HEK293T (cell line): ENCODE results near the gene CSGALNACT2.

Source experiments
- ELF4 ChIP-seq: fragments of 450-650 bp; IDR thresholded peaks from 2 replicates; pipeline ENCODE4 v1.6.1; 2017; ENCODE audit warnings: antibody characterized with exemption
- FOXA1 ChIP-seq: fragments of 450-650 bp; IDR thresholded peaks from 2 replicates; pipeline ENCODE4 v1.6.1; 2016; ENCODE audit warnings: mild to moderate bottlenecking
- FOXM1 ChIP-seq: fragments of 450-650 bp; IDR thresholded peaks from 2 replicates; pipeline ENCODE4 v1.6.1; 2017; ENCODE audit warnings: mild to moderate bottlenecking, borderline replicate concordance
- HDGF ChIP-seq: fragments of 450-650 bp; IDR thresholded peaks from 2 replicates; pipeline ENCODE4 v1.6.1; 2017; ENCODE audit warnings: antibody characterized with exemption, borderline replicate concordance
- NFRKB ChIP-seq: fragments of 450-650 bp; IDR thresholded peaks from 2 replicates; pipeline ENCODE4 v1.6.1; 2016; ENCODE audit warnings: mild to moderate bottlenecking, moderate library complexity
- SP1 ChIP-seq: fragments of 450-650 bp; IDR thresholded peaks from 2 replicates; pipeline ENCODE4 v1.6.1; 2017
- TARDBP ChIP-seq: fragments of 450-650 bp; IDR thresholded peaks from 2 replicates; pipeline ENCODE4 v1.6.1; 2016
- ZNF384 ChIP-seq: fragments of 450-650 bp; IDR thresholded peaks from 2 replicates; pipeline ENCODE4 v1.6.1; 2016

DNA sequence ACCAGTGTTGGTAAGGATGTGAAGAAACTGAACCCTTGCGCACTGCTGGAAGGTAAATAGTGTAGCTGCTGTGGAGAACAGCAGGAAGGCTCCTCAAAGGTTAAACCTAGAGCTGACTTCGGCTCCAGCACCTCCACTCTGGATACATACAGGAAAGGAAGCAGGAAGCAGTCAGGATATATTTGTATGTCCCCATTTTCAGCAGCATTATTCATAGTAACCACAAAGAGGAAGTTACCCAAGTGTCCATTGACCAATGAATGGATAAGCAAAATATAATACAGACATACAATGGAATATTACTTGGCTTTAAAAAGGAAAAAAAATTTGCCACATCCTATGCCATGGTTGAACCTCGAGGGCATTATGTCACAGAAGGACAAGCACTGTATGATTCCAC, 46.4 kb upstream of the CSGALNACT2 start:
- TF ChIP-seq HDGF (no peak), NFRKB (no peak), FOXA1 (no peak), ELF4 (no peak), ZNF384 (no peak), SP1 (no peak), TARDBP (no peak), FOXM1 (no peak)
